GM12878 (cell line): ENCODE results near the gene SPRING1. TPM values are rescaled to one million over a fixed set of nuclear protein-coding genes. Genes with fewer than 3 reads are reported as not detected.

ENCODE experiments used
- ATAC-seq: fragments of 200-7000 bp; cut with Tn5 transposase; 3 replicates; pipeline ENCODE4 v1.9.1; 2020; ENCODE audit warnings: mild to moderate bottlenecking, moderate library complexity
- BruUV-seq: library from RNA; stranded (reverse); fragments of 400-500 nt; replicated peaks from 2 replicates; lab custom pipeline; 2021; lab: Mats Ljungman, UMichigan
- CTCF ChIA-PET: fragments of 300-600 bp; sonication (Branson Sonifier 250); formaldehyde crosslinking; extraction: SDS; loops from one replicate; lab custom pipeline; 2021; ENCODE audit warnings: inconsistent platforms; lab: Yijun Ruan, JAX
- POLR2A ChIA-PET: fragments of 350-600 bp; formaldehyde crosslinking; extraction: SDS; loops from one replicate; lab custom pipeline; 2021; ENCODE audit warnings: inconsistent platforms; lab: Charles Lee
- RAD21 ChIA-PET: fragments of 300-600 bp; sonication (Branson Sonifier 250); formaldehyde crosslinking; loops from one replicate; lab custom pipeline; 2023; ENCODE audit warnings: antibody characterized with exemption; ENCODE audit not compliant: unreplicated experiment; lab: Charles Lee
- SMC1A ChIA-PET: fragments of 300-600 bp; sonication (Branson Sonifier 250); formaldehyde crosslinking; loops from one replicate; lab custom pipeline; 2023; ENCODE audit not compliant: unreplicated experiment, uncharacterized antibody; lab: Charles Lee
- DNase-seq: peaks from one replicate; pipeline ENCODE4 v3.0.0-alpha.2; 2011; ENCODE audit warnings: low read depth, low spot score
- FAIRE-seq: peaks from 3 replicates; lab custom pipeline; 2011; peaks lifted over from hg19 to GRCh38; lab: Jason Lieb, UNC
- H2AFZ ChIP-seq: 2 replicates; pipeline ENCODE4 v1.6.0; 2011; ENCODE audit warnings: low read depth, low read length, control low read depth; ENCODE audit not compliant: control insufficient read depth
- H3K27ac ChIP-seq: 2 replicates; pipeline ENCODE4 v1.5.1; 2011; ENCODE audit warnings: control low read depth; ENCODE audit not compliant: control insufficient read depth, insufficient read depth
- H3K27me3 ChIP-seq, 2 experiments: replicated peaks in 1 of 2; 2 replicates each; pipeline versions ENCODE4 v1.6.0 to v1.6.1; 2011; ENCODE audit warnings: low read length in 1 of 2; ENCODE audit not compliant: control insufficient read depth in 2 of 2, insufficient read depth in 2 of 2
- H3K36me3 ChIP-seq, 2 experiments: 2 replicates each; pipeline ENCODE4 v1.5.1; 2011; ENCODE audit warnings: low read length in 1 of 2; ENCODE audit not compliant: control insufficient read depth in 2 of 2, insufficient read depth in 2 of 2
- H3K4me1 ChIP-seq: 2 replicates; pipeline ENCODE4 v1.6.1; 2011; ENCODE audit warnings: mild to moderate bottlenecking, low read length, moderate library complexity, mixed read lengths; ENCODE audit not compliant: control insufficient read depth, insufficient read depth
- H3K4me2 ChIP-seq: 2 replicates; pipeline ENCODE4 v1.6.0; 2011; ENCODE audit warnings: control low read depth; ENCODE audit not compliant: control insufficient read depth, insufficient read depth
- H3K4me3 ChIP-seq: fragments of 200-600 bp; sonication (generic); 2 replicates; pipeline ENCODE4 v1.5.1; 2016
- H3K79me2 ChIP-seq: 2 replicates; pipeline ENCODE4 v1.6.0; 2011; ENCODE audit warnings: low read length; ENCODE audit not compliant: control insufficient read depth, insufficient read depth
- H3K9ac ChIP-seq: 2 replicates; pipeline ENCODE4 v1.8.0; 2011; ENCODE audit warnings: low read length, control low read depth, mixed read lengths; ENCODE audit not compliant: control insufficient read depth, insufficient read depth
- H3K9me3 ChIP-seq: replicated peaks from 3 replicates; pipeline ENCODE4 v1.5.1; 2011; ENCODE audit warnings: mild to moderate bottlenecking, low read length; ENCODE audit not compliant: control insufficient read depth, insufficient read depth
- H4K20me1 ChIP-seq: 2 replicates; pipeline ENCODE4 v1.6.0; 2011; ENCODE audit not compliant: control insufficient read depth, insufficient read depth
- EGR1 ChIP-seq, 2 experiments: IDR thresholded peaks; 1 replicate in 1 of 2; 2 replicates in 1 of 2; pipeline ENCODE4 v1.6.1; 2011 to 2012; ENCODE audit warnings: low read depth in 2 of 2, low read length in 2 of 2, borderline replicate concordance in 1 of 2, mild to moderate bottlenecking in 1 of 2, moderate library complexity in 1 of 2
- EP300 ChIP-seq, 2 experiments: fragments of 150-350 bp in 1 of 2; IDR thresholded peaks; 2 replicates each; pipeline ENCODE4 v1.6.1; 2011 to 2012; ENCODE audit warnings: low read depth in 2 of 2, low read length in 2 of 2, borderline replicate concordance in 1 of 2, improper control_type of control experiment in 1 of 2, inconsistent platforms in 1 of 2; ENCODE audit not compliant: control insufficient read depth in 1 of 2
- HDAC6 ChIP-seq: fragments of 200-600 bp; sonication (generic); IDR thresholded peaks from one replicate; pipeline ENCODE4 v1.8.0; 2017; ENCODE audit warnings: antibody characterized with exemption; ENCODE audit not compliant: unreplicated experiment
- NFIC ChIP-seq: IDR thresholded peaks from 2 replicates; pipeline ENCODE4 v1.6.1; 2012; ENCODE audit warnings: low read depth, mild to moderate bottlenecking, inconsistent platforms, low read length, moderate library complexity
- RAD21 ChIP-seq: IDR thresholded peaks from 2 replicates; pipeline ENCODE4 v1.6.1; 2011; ENCODE audit warnings: mild to moderate bottlenecking, low read depth, low read length, moderate library complexity; ENCODE audit not compliant: insufficient read depth
- SIX5 ChIP-seq: IDR thresholded peaks from 2 replicates; pipeline ENCODE4 v1.6.1; 2011; ENCODE audit warnings: mild to moderate bottlenecking, low read depth, low read length, moderate library complexity; ENCODE audit not compliant: severe bottlenecking
- SUZ12 ChIP-seq: fragments of 200-600 bp; sonication (generic); IDR thresholded peaks from one replicate; pipeline ENCODE4 v1.6.1; 2018; ENCODE audit warnings: antibody characterized with exemption, mild to moderate bottlenecking; ENCODE audit not compliant: unreplicated experiment
- ZBTB4 ChIP-seq: fragments of 450-650 bp; formaldehyde crosslinking; IDR thresholded peaks from 2 replicates; pipeline ENCODE4 v1.4.0; 2022; ENCODE audit warnings: mild to moderate bottlenecking, moderate library complexity
- WGBS: methylation state at CpG from one replicate; pipeline ENCODE4 v1.1.6; 2016; ENCODE audit warnings: low lambda C conversion rate; ENCODE audit not compliant: insufficient replicate concordance, insufficient coverage; ENCODE audit errors: missing lambda C conversion rate; 5-methylcytosine and 5-hydroxymethylcytosine counted together
- in situ Hi-C: fragments of 300-500 bp; cut with MboI; formaldehyde crosslinking; loops from 9 replicates; pipeline ENCODE4 v1.14.3; 2018; ENCODE audit warnings: mixed read lengths
- intact Hi-C: fragments of 100-400 bp; cut with micrococcal nuclease; formaldehyde crosslinking; loops from one replicate; pipeline ENCODE4 v1.14.2; 2022; ENCODE audit not compliant: unreplicated experiment
- polyA plus RNA-seq, 11 experiments: library from polyadenylated mRNA; depleted of rRNA in 4 of 11; unstranded in 6 of 11; stranded (reverse) in 5 of 11; fragments of >200 nt; fragmentation: Nextera tagmentation in 4 of 11; fragmentation: Illumina TruSeq in 1 of 11; extraction: Ambion mirVana in 4 of 11; extraction: Trizol in 1 of 11; gene quantifications; 1 replicate in 1 of 11; 2 replicates in 10 of 11; pipeline versions ENCODE4 v1.2.1 to v1.2.3, GENCODE V29; 2011 to 2016; ENCODE audit warnings: inconsistent platforms in 2 of 11, missing spikeins in 2 of 11, low read depth in 1 of 11
- total RNA-seq, 4 experiments: library from RNA; depleted of rRNA in 3 of 4; stranded (reverse); fragments of >200 nt in 3 of 4; fragmentation: Illumina TruSeq in 1 of 4; extraction: Trizol in 1 of 4; gene quantifications; 2 replicates each; pipeline versions ENCODE4 v1.2.1 to v1.2.3, GENCODE V29; 2013 to 2021
- TF ChIP-seq, protein P1 (sequence below): fragments of 450-650 bp; IDR thresholded peaks from 2 replicates; pipeline ENCODE4 v1.6.1; 2017; ENCODE audit warnings: mild to moderate bottlenecking
- TF ChIP-seq, protein P2 (sequence below): fragments of 450-650 bp; IDR thresholded peaks from 2 replicates; pipeline ENCODE4 v1.6.1; 2018; ENCODE audit warnings: mild to moderate bottlenecking, low read depth, moderate library complexity; ENCODE audit not compliant: partially characterized antibody

The SPRING1 gene
- total and polyA plus RNA-seq, 10 of the 15 experiments (the other 5 are each of a cell fraction or from before 2014, with no cell fraction given), result 2.5 to 25.7 (median 14.3) TPM

DNA sequence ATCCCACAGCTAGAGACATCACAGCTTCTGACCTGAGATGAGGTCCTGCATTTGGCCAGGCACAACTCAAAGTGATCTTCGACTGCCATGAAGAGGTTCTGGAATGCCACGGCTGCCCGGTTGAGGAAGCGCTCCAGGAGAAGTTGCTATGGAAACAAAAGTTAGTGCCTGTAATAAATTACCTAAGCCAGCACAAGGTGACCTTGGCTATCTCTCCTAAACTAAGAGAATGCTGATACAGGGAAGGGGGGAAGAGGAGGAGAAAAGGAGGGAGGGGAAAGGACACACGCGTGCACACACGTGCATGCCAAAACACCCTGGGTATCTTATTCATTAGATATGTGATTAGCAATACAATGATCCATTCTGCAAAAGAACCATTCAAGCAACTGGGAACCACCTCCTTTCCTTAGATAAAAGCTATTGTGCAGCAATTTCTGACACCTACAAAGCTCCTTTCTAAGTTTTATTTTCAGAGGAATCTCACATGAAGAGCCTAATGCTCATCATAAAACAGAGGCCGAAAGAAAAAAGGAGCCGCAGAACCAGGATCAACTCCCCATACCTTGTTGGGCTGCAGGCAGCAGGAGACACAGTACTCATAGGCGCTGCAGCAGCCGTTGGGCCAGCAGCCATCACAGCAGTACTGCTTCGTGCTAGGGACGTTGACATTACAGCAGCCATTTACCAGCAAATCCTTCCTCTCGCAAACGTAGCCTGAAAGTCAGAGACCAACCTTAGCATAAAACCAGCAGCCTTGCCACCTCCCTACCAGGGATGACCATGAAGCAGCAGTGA lies 17.9 kb downstream of the SPRING1 start:
- FAIRE-seq, result no peak
- Histone ChIP-seq H2AFZ (no peak overlapping the region), H3K4me3 (no peak overlapping the region), H3K4me2 (no peak overlapping the region), H3K9me3 (no peaks in the 10 kb centered on the region), H3K27me3 (no peaks in the 10 kb centered on the region), H4K20me1 (no peaks in the 10 kb centered on the region), H3K4me1 (no peaks in the 10 kb centered on the region), H3K27ac (no peak overlapping the region), H3K9ac (no peak overlapping the region), H3K79me2 (no peaks in the 10 kb centered on the region)
- in situ Hi-C loops (no loop called here), intact Hi-C loops (no loop called here)
- no peak for DNase-seq
- SMC1A ChIA-PET, result interaction anchor here (1.6 kb wide), 1 partner anchor 10 kb away, joined by 4 read pairs; no protein-coding TSS in a partner anchor
- CTCF ChIA-PET, result interaction anchor here (0.6 kb wide), 1 partner anchor 39 kb away, joined by 3 read pairs; no protein-coding TSS in a partner anchor
- RAD21 ChIA-PET, result no interaction called here
- no TSS peak for BruUV-seq
- POLR2A ChIA-PET, result interaction anchor here (0.5 kb wide), 1 partner anchor 393 kb away, joined by 4 read pairs; no protein-coding TSS in a partner anchor
- WGBS, result 98% methylated on average over 15 of the region's 15 CpGs
- no peak for ATAC-seq
- TF ChIP-seq NFIC, result no peak
- TF ChIP-seq SUZ12, result no peak
- TF ChIP-seq, protein P1, sequence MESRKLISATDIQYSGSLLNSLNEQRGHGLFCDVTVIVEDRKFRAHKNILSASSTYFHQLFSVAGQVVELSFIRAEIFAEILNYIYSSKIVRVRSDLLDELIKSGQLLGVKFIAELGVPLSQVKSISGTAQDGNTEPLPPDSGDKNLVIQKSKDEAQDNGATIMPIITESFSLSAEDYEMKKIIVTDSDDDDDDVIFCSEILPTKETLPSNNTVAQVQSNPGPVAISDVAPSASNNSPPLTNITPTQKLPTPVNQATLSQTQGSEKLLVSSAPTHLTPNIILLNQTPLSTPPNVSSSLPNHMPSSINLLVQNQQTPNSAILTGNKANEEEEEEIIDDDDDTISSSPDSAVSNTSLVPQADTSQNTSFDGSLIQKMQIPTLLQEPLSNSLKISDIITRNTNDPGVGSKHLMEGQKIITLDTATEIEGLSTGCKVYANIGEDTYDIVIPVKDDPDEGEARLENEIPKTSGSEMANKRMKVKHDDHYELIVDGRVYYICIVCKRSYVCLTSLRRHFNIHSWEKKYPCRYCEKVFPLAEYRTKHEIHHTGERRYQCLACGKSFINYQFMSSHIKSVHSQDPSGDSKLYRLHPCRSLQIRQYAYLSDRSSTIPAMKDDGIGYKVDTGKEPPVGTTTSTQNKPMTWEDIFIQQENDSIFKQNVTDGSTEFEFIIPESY, result no peak
- no peak for TF ChIP-seq RAD21
- TF ChIP-seq, protein P2, sequence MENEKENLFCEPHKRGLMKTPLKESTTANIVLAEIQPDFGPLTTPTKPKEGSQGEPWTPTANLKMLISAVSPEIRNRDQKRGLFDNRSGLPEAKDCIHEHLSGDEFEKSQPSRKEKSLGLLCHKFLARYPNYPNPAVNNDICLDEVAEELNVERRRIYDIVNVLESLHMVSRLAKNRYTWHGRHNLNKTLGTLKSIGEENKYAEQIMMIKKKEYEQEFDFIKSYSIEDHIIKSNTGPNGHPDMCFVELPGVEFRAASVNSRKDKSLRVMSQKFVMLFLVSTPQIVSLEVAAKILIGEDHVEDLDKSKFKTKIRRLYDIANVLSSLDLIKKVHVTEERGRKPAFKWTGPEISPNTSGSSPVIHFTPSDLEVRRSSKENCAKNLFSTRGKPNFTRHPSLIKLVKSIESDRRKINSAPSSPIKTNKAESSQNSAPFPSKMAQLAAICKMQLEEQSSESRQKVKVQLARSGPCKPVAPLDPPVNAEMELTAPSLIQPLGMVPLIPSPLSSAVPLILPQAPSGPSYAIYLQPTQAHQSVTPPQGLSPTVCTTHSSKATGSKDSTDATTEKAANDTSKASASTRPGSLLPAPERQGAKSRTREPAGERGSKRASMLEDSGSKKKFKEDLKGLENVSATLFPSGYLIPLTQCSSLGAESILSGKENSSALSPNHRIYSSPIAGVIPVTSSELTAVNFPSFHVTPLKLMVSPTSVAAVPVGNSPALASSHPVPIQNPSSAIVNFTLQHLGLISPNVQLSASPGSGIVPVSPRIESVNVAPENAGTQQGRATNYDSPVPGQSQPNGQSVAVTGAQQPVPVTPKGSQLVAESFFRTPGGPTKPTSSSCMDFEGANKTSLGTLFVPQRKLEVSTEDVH, result no peak
- no peak for TF ChIP-seq SIX5
- no peak for TF ChIP-seq HDAC6
- TF ChIP-seq ZBTB4, result no peak
- no peak for TF ChIP-seq EGR1 (IDR thresholded peaks at IDR 0.05; ENCODE audit: borderline replicate concordance in 1 of 2, low read depth in 2 of 2, low read length in 2 of 2)
- no peak for TF ChIP-seq EP300 (IDR thresholded peaks at IDR 0.05; ENCODE audit: borderline replicate concordance in 1 of 2, control insufficient read depth in 1 of 2, low read depth in 2 of 2, low read length in 2 of 2)
- TF ChIP-seq, all 136 proteins: peak for 0
- H3K36me3 ChIP-seq, result peaks cover 7 to 13% of the 10 kb centered on the region in 2 experiments
